ENCODE results near the gene ZNF516. TPM values are rescaled to one million over a fixed set of nuclear protein-coding genes. Genes with fewer than 3 reads are reported as not detected.

ZNF516 gene
- total and polyA plus RNA-seq, 2 of the 4 experiments (the other 2 are of a cell fraction) = 7.9 to 16.9 TPM

DNA sequence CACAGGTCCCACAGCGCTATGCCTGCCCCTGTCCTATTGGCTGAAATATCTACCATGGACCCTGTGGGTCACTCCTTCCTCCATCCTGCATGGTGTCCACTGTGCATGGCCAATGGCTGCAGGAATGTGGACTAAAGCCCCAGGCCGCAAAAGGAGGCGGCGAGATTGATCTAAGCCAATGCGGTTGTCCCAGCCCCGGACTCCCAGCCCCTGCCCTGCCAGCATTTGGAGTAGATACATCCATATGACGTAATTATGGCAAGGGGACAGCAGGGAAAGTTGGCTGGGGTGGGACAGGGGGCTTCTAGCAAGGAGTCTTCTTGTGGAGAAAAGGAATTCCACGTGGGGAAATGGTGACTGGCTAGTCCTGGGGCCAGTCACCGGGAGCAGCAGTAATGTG is 11.4 kb upstream of the ZNF516 start:
- Histone ChIP-seq H2BK120ac (ENCODE audit: low read depth, low read length) (no peak overlapping the region), H3K4me3 (ENCODE audit: insufficient read depth, low read depth, low read length) (no peak overlapping the region), H3K27ac (ENCODE audit: insufficient read depth, low read length) (no peak overlapping the region), H3K9ac (ENCODE audit: low read depth, low read length) (no peak overlapping the region), H2AFZ (replicated peaks; ENCODE audit: low read length, poor library complexity) (no peak overlapping the region), H3K27me3 (ENCODE audit: control insufficient read depth, insufficient read depth, low read length) (no peaks in the 10 kb centered on the region; the same call in 1 of the 2 replicates), H2AK9ac (replicated peaks; ENCODE audit: low read depth, low read length, poor library complexity) (no peak overlapping the region), H3K4me1 (ENCODE audit: control insufficient read depth, insufficient read depth, low read length) (no peaks in the 10 kb centered on the region), H3K9me3 (ENCODE audit: control insufficient read depth, insufficient read depth, low read length) (no peaks in the 10 kb centered on the region), H3K4ac (ENCODE audit: low read depth, low read length) (no peak overlapping the region), H3K79me1 (ENCODE audit: low read depth in 1 of 2, low read length in 2 of 2) (no peaks in the 10 kb centered on the region), H3K56ac (ENCODE audit: extremely low read depth, insufficient read depth, low read length) (no peak overlapping the region), H3K4me2 (ENCODE audit: low read depth, low read length) (no peak overlapping the region), H4K8ac (ENCODE audit: low read depth in 2 of 2, low read length in 2 of 2) (no peak overlapping the region), H4K91ac (ENCODE audit: insufficient read depth, low read depth, low read length) (no peak overlapping the region), H3K14ac (replicated peaks; ENCODE audit: low read depth, low read length) (no peak overlapping the region), H2BK20ac (ENCODE audit: low read depth, low read length) (no peak overlapping the region), H2BK5ac (ENCODE audit: low read depth, low read length, poor library complexity, severe bottlenecking) (no peak overlapping the region), H4K5ac (ENCODE audit: low read depth, low read length) (no peak overlapping the region), H3K23ac (ENCODE audit: low read depth, low read length) (no peak overlapping the region), H2BK15ac (ENCODE audit: low read depth, low read length) (no peak overlapping the region), H3K18ac (ENCODE audit: low read depth, low read length) (no peak overlapping the region), H4K20me1 (ENCODE audit: insufficient read depth, low read length) (no peaks in the 10 kb centered on the region; the same call in 1 of the 2 replicates), H3K36me3 (ENCODE audit: control insufficient read depth, insufficient read depth, low read length) (no peaks in the 10 kb centered on the region), H2AK5ac (ENCODE audit: low read depth, low read length) (no peak overlapping the region), H3K9me1 (ENCODE audit: insufficient read depth, low read length) (no peaks in the 10 kb centered on the region)
- BruUV-seq (replicated peaks) = no TSS peak
- POLR2A ChIA-PET (ENCODE audit: unreplicated experiment) = no interaction called here
- DNase-seq (no peak), ATAC-seq (ENCODE audit: low read depth) (no peak)
- TF ChIP-seq RAD21 (IDR thresholded peaks at IDR 0.05; ENCODE audit: low read length) (no peak), POLR2A (IDR thresholded peaks at IDR 0.05; ENCODE audit: low read depth, low read length) (no peak), CEBPB (IDR thresholded peaks at IDR 0.05; ENCODE audit: low read depth, low read length) (no peak), RFX5 (IDR thresholded peaks at IDR 0.05; ENCODE audit: low read depth, low read length) (no peak), RCOR1 (IDR thresholded peaks at IDR 0.05; ENCODE audit: insufficient replicate concordance, low read length) (no peak), MAZ (IDR thresholded peaks at IDR 0.05; ENCODE audit: borderline replicate concordance, low read depth, low read length) (no peak), FOS (IDR thresholded peaks at IDR 0.05; ENCODE audit: low read depth, low read length) (no peak), MXI1 (IDR thresholded peaks at IDR 0.05; ENCODE audit: borderline replicate concordance, low read depth, low read length) (no peak), MAFK (IDR thresholded peaks at IDR 0.05; ENCODE audit: low read depth, low read length) (no peak), SMC3 (IDR thresholded peaks at IDR 0.05; ENCODE audit: low read depth, low read length) (no peak), BHLHE40 (IDR thresholded peaks at IDR 0.05; ENCODE audit: low read depth, low read length) (no peak), NFE2L2 (IDR thresholded peaks at IDR 0.05; ENCODE audit: low read depth, low read length) (no peak), CHD1 (IDR thresholded peaks at IDR 0.05; ENCODE audit: low read depth, low read length) (no peak)
- TF ChIP-seq, protein P1, sequence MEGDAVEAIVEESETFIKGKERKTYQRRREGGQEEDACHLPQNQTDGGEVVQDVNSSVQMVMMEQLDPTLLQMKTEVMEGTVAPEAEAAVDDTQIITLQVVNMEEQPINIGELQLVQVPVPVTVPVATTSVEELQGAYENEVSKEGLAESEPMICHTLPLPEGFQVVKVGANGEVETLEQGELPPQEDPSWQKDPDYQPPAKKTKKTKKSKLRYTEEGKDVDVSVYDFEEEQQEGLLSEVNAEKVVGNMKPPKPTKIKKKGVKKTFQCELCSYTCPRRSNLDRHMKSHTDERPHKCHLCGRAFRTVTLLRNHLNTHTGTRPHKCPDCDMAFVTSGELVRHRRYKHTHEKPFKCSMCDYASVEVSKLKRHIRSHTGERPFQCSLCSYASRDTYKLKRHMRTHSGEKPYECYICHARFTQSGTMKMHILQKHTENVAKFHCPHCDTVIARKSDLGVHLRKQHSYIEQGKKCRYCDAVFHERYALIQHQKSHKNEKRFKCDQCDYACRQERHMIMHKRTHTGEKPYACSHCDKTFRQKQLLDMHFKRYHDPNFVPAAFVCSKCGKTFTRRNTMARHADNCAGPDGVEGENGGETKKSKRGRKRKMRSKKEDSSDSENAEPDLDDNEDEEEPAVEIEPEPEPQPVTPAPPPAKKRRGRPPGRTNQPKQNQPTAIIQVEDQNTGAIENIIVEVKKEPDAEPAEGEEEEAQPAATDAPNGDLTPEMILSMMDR (conservative IDR thresholded peaks at IDR 0.05; ENCODE audit: low read depth, low read length) = no peak
- TF ChIP-seq, protein P2, sequence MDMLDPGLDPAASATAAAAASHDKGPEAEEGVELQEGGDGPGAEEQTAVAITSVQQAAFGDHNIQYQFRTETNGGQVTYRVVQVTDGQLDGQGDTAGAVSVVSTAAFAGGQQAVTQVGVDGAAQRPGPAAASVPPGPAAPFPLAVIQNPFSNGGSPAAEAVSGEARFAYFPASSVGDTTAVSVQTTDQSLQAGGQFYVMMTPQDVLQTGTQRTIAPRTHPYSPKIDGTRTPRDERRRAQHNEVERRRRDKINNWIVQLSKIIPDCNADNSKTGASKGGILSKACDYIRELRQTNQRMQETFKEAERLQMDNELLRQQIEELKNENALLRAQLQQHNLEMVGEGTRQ (IDR thresholded peaks at IDR 0.05; ENCODE audit: low read depth, low read length) = no peak
- TF ChIP-seq, protein P3, sequence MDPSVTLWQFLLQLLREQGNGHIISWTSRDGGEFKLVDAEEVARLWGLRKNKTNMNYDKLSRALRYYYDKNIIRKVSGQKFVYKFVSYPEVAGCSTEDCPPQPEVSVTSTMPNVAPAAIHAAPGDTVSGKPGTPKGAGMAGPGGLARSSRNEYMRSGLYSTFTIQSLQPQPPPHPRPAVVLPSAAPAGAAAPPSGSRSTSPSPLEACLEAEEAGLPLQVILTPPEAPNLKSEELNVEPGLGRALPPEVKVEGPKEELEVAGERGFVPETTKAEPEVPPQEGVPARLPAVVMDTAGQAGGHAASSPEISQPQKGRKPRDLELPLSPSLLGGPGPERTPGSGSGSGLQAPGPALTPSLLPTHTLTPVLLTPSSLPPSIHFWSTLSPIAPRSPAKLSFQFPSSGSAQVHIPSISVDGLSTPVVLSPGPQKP (IDR thresholded peaks at IDR 0.05; ENCODE audit: borderline replicate concordance, low read depth, low read length) = no peak
- dilution Hi-C loops (cut with HindIII; ENCODE audit: low sequenced_read_pairs, unreplicated experiment) = no loop called here
- intact Hi-C loops (cut with micrococcal nuclease) = no loop called here
- in situ Hi-C loops (cut with MboI; ENCODE audit: low sequenced_read_pairs) = no loop called here
- CTCF ChIA-PET = no interaction called here
- no CpG with 5 or more reads among the region's 9 CpGs for WGBS, 2 experiments (ENCODE audit: extremely low coverage in 2 of 2, insufficient read length in 1 of 2)
